ENCODE measurements around the gene SYCE3. TPM values are rescaled to one million over a fixed set of nuclear protein-coding genes. Genes with fewer than 3 reads are reported as not detected.

The SYCE3 gene
- total and polyA plus RNA-seq, 9 of the 15 experiments (the other 6 are each of a cell fraction or from before 2014, with no cell fraction given): 0.56 TPM; not detected in 8

DNA sequence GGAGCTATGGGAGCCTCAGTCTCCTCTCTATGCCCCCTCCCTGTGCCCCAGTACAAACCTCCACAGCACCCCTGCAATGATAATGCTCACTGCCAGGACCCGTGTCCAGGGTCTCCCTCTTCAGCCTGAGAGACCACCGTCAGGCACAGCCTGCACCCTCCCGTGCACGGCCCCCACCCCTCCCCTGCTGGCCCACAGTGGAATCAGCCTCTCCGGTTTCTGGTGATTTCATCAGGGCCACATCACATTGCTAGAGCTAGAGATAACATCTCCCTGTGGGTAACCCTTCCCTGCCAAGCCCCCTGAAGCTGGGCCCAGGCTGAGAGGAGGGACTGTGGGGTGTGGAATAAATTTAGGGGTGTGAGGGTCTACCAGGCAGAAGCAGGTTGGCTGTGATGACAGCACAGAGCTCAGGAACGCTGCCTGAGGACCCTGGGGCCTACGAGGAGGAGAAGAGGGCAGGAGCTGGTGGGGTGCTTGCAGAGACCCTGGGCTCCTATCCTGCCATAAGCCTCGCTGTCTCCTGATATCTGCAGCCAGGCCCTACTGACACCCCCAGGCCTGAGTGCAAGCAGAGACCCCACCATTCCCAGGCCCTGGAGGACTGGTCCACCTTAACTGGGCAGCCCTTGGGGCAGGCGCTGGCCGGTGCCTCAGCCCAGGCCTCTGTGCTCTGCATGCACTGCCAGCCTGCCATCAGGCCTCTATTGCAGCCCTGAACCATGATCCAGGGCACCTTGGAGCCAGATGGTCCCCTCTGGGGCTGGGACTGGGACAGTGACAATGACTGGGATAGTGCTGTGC, 17.0 kb downstream of the SYCE3 start, which contains the start of gene KLHDC7B (continued):
- TF ChIP-seq, protein P1, sequence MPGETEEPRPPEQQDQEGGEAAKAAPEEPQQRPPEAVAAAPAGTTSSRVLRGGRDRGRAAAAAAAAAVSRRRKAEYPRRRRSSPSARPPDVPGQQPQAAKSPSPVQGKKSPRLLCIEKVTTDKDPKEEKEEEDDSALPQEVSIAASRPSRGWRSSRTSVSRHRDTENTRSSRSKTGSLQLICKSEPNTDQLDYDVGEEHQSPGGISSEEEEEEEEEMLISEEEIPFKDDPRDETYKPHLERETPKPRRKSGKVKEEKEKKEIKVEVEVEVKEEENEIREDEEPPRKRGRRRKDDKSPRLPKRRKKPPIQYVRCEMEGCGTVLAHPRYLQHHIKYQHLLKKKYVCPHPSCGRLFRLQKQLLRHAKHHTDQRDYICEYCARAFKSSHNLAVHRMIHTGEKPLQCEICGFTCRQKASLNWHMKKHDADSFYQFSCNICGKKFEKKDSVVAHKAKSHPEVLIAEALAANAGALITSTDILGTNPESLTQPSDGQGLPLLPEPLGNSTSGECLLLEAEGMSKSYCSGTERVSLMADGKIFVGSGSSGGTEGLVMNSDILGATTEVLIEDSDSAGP (CRISPR knock-in tag; IDR thresholded peaks at IDR 0.05): no peak
- TF ChIP-seq, protein P2, sequence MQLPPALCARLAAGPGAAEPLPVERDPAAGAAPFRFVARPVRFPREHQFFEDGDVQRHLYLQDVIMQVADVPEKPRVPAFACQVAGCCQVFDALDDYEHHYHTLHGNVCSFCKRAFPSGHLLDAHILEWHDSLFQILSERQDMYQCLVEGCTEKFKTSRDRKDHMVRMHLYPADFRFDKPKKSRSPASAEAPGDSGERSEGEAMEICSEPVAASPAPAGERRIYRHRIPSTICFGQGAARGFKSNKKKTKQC (CRISPR knock-in tag; IDR thresholded peaks at IDR 0.05): no peak
- TF ChIP-seq IRF2 (CRISPR knock-in tag; IDR thresholded peaks at IDR 0.05): no peak
- no peak for TF ChIP-seq ZNF165 (CRISPR knock-in tag; IDR thresholded peaks at IDR 0.05; ENCODE audit: borderline replicate concordance)
- TF ChIP-seq ZNF224 (CRISPR knock-in tag; IDR thresholded peaks at IDR 0.05): no peak
- TF ChIP-seq HNRNPUL1 (IDR thresholded peaks at IDR 0.05; ENCODE audit: low read length): no peak
- TF ChIP-seq, protein P3, sequence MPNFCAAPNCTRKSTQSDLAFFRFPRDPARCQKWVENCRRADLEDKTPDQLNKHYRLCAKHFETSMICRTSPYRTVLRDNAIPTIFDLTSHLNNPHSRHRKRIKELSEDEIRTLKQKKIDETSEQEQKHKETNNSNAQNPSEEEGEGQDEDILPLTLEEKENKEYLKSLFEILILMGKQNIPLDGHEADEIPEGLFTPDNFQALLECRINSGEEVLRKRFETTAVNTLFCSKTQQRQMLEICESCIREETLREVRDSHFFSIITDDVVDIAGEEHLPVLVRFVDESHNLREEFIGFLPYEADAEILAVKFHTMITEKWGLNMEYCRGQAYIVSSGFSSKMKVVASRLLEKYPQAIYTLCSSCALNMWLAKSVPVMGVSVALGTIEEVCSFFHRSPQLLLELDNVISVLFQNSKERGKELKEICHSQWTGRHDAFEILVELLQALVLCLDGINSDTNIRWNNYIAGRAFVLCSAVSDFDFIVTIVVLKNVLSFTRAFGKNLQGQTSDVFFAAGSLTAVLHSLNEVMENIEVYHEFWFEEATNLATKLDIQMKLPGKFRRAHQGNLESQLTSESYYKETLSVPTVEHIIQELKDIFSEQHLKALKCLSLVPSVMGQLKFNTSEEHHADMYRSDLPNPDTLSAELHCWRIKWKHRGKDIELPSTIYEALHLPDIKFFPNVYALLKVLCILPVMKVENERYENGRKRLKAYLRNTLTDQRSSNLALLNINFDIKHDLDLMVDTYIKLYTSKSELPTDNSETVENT (CRISPR knock-in tag; IDR thresholded peaks at IDR 0.05): no peak
- peak; percentile 54 for TF ChIP-seq ZNF584 (CRISPR knock-in tag; IDR thresholded peaks at IDR 0.05; ENCODE audit: low read depth)
- TF ChIP-seq SAFB (IDR thresholded peaks at IDR 0.05; ENCODE audit: borderline replicate concordance, low read depth, low read length): no peak
- no peak for TF ChIP-seq PPARD (CRISPR knock-in tag; IDR thresholded peaks at IDR 0.05)
- TF ChIP-seq, protein P4, sequence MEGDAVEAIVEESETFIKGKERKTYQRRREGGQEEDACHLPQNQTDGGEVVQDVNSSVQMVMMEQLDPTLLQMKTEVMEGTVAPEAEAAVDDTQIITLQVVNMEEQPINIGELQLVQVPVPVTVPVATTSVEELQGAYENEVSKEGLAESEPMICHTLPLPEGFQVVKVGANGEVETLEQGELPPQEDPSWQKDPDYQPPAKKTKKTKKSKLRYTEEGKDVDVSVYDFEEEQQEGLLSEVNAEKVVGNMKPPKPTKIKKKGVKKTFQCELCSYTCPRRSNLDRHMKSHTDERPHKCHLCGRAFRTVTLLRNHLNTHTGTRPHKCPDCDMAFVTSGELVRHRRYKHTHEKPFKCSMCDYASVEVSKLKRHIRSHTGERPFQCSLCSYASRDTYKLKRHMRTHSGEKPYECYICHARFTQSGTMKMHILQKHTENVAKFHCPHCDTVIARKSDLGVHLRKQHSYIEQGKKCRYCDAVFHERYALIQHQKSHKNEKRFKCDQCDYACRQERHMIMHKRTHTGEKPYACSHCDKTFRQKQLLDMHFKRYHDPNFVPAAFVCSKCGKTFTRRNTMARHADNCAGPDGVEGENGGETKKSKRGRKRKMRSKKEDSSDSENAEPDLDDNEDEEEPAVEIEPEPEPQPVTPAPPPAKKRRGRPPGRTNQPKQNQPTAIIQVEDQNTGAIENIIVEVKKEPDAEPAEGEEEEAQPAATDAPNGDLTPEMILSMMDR (IDR thresholded peaks at IDR 0.05 in 2 of 3, conservative IDR thresholded peaks at IDR 0.05 in 1 of 3; ENCODE audit: insufficient read depth in 2 of 3, low read depth in 1 of 3, low read length in 3 of 3): no peak
- no peak for TF ChIP-seq XRCC4 (IDR thresholded peaks at IDR 0.05; ENCODE audit: extremely low read depth, insufficient read depth, insufficient read length)
- TF ChIP-seq HDAC2 (IDR thresholded peaks at IDR 0.05): no peak
- TF ChIP-seq JUNB (CRISPR knock-in tag; conservative IDR thresholded peaks at IDR 0.05): no peak

Data from K562 (cell line).